Hepatocyte (in vitro differentiated cells): ENCODE measurements around the gene MAN2A1. TPM values are rescaled to one million over a fixed set of nuclear protein-coding genes. Genes with fewer than 3 reads are reported as not detected.

Experiments
- DNase-seq: peaks from one replicate; pipeline ENCODE4 v3.0.0-alpha.2; 2016; ENCODE audit warnings: low spot score
- H2AFZ ChIP-seq: fragments of 200-600 bp; sonication (generic); 2 replicates; pipeline ENCODE4 v1.6.0; 2016; ENCODE audit warnings: antibody characterized with exemption, mild to moderate bottlenecking
- H3K27ac ChIP-seq: fragments of 200-600 bp; sonication (generic); 2 replicates; pipeline ENCODE4 v1.5.1; 2016; ENCODE audit warnings: mild to moderate bottlenecking
- H3K27me3 ChIP-seq: fragments of 200-600 bp; sonication (generic); 2 replicates; pipeline ENCODE4 v1.6.1; 2016
- H3K36me3 ChIP-seq: fragments of 200-600 bp; sonication (generic); replicated peaks from 2 replicates; pipeline ENCODE4 v1.5.1; 2016; ENCODE audit warnings: low read depth; ENCODE audit not compliant: insufficient read depth
- H3K4me1 ChIP-seq: fragments of 200-600 bp; sonication (generic); 2 replicates; pipeline ENCODE4 v1.5.1; 2016; ENCODE audit warnings: mild to moderate bottlenecking, moderate library complexity; ENCODE audit not compliant: insufficient read depth
- H3K4me2 ChIP-seq: fragments of 200-600 bp; sonication (generic); 2 replicates; pipeline ENCODE4 v1.6.0; 2016
- H3K4me3 ChIP-seq: fragments of 200-600 bp; sonication (generic); 2 replicates; pipeline ENCODE4 v1.5.1; 2016; ENCODE audit warnings: mild to moderate bottlenecking
- H3K79me2 ChIP-seq: fragments of 200-600 bp; sonication (generic); 2 replicates; pipeline ENCODE4 v1.6.0; 2017; ENCODE audit warnings: mild to moderate bottlenecking
- H3K9me2 ChIP-seq: fragments of 200-600 bp; sonication (generic); replicated peaks from 2 replicates; pipeline ENCODE4 v1.6.0; 2017; ENCODE audit warnings: mild to moderate bottlenecking; ENCODE audit not compliant: insufficient read depth
- H3K9me3 ChIP-seq: fragments of 200-600 bp; sonication (generic); 2 replicates; pipeline ENCODE4 v1.5.1; 2016; ENCODE audit warnings: low read depth, mild to moderate bottlenecking
- H4K20me1 ChIP-seq: fragments of 200-600 bp; sonication (generic); 2 replicates; pipeline ENCODE4 v1.6.0; 2016; ENCODE audit warnings: mild to moderate bottlenecking; ENCODE audit not compliant: insufficient read depth, poor library complexity, severe bottlenecking
- CTCF ChIP-seq: fragments of 200-600 bp; sonication (generic); IDR thresholded peaks from 2 replicates; pipeline ENCODE4 v1.5.1; 2016; ENCODE audit warnings: antibody characterized with exemption, mild to moderate bottlenecking; ENCODE audit not compliant: poor library complexity
- EZH2 ChIP-seq: fragments of 200-600 bp; sonication (generic); IDR thresholded peaks from 2 replicates; pipeline ENCODE4 v1.6.1; 2016; ENCODE audit warnings: antibody characterized with exemption, mild to moderate bottlenecking, borderline replicate concordance
- EZH2phosphoT487 ChIP-seq: fragments of 200-600 bp; sonication (generic); IDR thresholded peaks from one replicate; pipeline ENCODE4 v1.6.1; 2018; ENCODE audit warnings: antibody characterized with exemption, mild to moderate bottlenecking, low read depth, moderate library complexity; ENCODE audit not compliant: unreplicated experiment, severe bottlenecking
- WGBS: methylation state at CpG from one replicate; pipeline ENCODE4 v1.1.6; 2016; ENCODE audit warnings: low lambda C conversion rate; ENCODE audit errors: missing lambda C conversion rate; 5-methylcytosine and 5-hydroxymethylcytosine counted together
- polyA plus RNA-seq: library from polyadenylated mRNA; unstranded; fragments of >200 nt; fragmentation: Nextera tagmentation; extraction: Ambion mirVana; gene quantifications from 2 replicates; pipeline ENCODE4 v1.2.1, GENCODE V29; 2016
- total RNA-seq: library from RNA; depleted of rRNA; stranded (reverse); fragments of >200 nt; gene quantifications from 2 replicates; pipeline ENCODE4 v1.2.3, GENCODE V29; 2014

The MAN2A1 gene
- total and polyA plus RNA-seq, 2 experiments from 2014 or later = 31.5 to 150 TPM

- Histone ChIP-seq H3K27ac (no peak overlapping the region), H3K4me1 (no peaks in the 10 kb centered on the region), H3K79me2 (no peaks in the 10 kb centered on the region), H3K36me3 (no peaks in the 10 kb centered on the region), H3K9me2 (no peaks in the 10 kb centered on the region), H3K9me3 (no peaks in the 10 kb centered on the region), H3K4me2 (no peak overlapping the region), H2AFZ (no peak overlapping the region), H3K27me3 (no peaks in the 10 kb centered on the region), H4K20me1 (no peaks in the 10 kb centered on the region), H3K4me3 (no peak overlapping the region)
- TF ChIP-seq CTCF = no peak
- no peak for TF ChIP-seq EZH2
- TF ChIP-seq EZH2phosphoT487 = no peak
- WGBS = 91% methylated on average over 2 of the region's 2 CpGs
- DNase-seq = no peak
Observed at GRCh38 chr5:109775130-109775529, 85.4 kb downstream of the MAN2A1 start.

- Histone ChIP-seq H3K9me3 (no peaks in the 10 kb centered on the region), H4K20me1 (no peaks in the 10 kb centered on the region), H3K79me2 (no peaks in the 10 kb centered on the region), H2AFZ (no peak overlapping the region), H3K27ac (no peak overlapping the region), H3K9me2 (no peaks in the 10 kb centered on the region), H3K4me2 (no peak overlapping the region), H3K27me3 (no peaks in the 10 kb centered on the region), H3K4me1 (no peaks in the 10 kb centered on the region), H3K4me3 (no peak overlapping the region), H3K36me3 (no peaks in the 10 kb centered on the region)
- 87% methylated on average over 5 of the region's 5 CpGs for WGBS
- TF ChIP-seq EZH2 = no peak
- TF ChIP-seq CTCF = no peak
- TF ChIP-seq EZH2phosphoT487 = no peak
- no peak for DNase-seq
Observed at GRCh38 chr5:109779036-109779735, 89.5 kb downstream of the MAN2A1 start.

- no peak overlapping the region for H3K27ac ChIP-seq
- no peak overlapping the region for H3K4me3 ChIP-seq
- H3K27me3 ChIP-seq = no peaks in the 10 kb centered on the region
- H3K9me3 ChIP-seq = no peaks in the 10 kb centered on the region
- no peaks in the 10 kb centered on the region for H3K79me2 ChIP-seq
- no peak overlapping the region for H2AFZ ChIP-seq
- DNase-seq = no peak
- TF ChIP-seq CTCF (no peak), EZH2phosphoT487 (no peak), EZH2 (no peak)
- no peaks in the 10 kb centered on the region for H4K20me1 ChIP-seq
- 83% methylated on average over 2 of the region's 2 CpGs for whole genome bisulfite sequencing
- no peaks in the 10 kb centered on the region for H3K36me3 ChIP-seq
- no peaks in the 10 kb centered on the region for H3K9me2 ChIP-seq
- no peaks in the 10 kb centered on the region for H3K4me1 ChIP-seq
- no peak overlapping the region for H3K4me2 ChIP-seq
Observed at GRCh38 chr5:109784687-109785086, 95.0 kb downstream of the MAN2A1 start.
